Activated effector memory CD4-positive, alpha-beta T cell treated with anti-CD3 and anti-CD28 coated beads, Interleukin-2, amount 50 U/mL, for 16 hours (primary cell): ENCODE measurements around the gene FBXL7.

Experiments
- DNase-seq: peaks from one replicate; pipeline ENCODE4 v3.0.0-alpha.2; 2020

The FBXL7 gene

GRCh38 chr5:15506146-15506545, 6.2 kb downstream of the FBXL7 start:
- DNase-seq, result no peak

DNA sequence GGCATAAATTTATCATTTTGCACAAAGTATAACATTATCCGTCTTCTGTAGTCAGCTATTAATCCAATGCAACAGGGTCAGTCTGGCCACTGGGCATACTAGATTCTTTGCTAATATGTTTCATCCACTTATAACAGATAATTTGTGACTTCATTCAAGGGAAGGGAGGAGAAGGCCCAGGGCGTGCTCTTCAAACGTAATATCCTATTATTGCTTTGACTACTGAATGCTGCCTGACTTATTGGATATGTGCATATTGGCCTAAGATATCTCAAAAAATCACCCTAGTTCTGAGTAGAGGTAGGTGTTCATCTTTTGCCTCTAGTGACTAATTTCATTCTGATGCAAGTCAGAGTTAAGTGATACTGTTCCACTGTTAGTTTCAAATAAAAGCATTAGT, 6.9 kb downstream of the FBXL7 start:
- no peak for DNase-seq

GRCh38 chr5:15510092-15510491, 10.1 kb downstream of the FBXL7 start:
- no peak for DNase-seq

GRCh38 chr5:15510831-15511230, 10.9 kb downstream of the FBXL7 start:
- no peak for DNase-seq

- DNase-seq, result no peak
Measured at GRCh38 chr5:15513431-15513830, 13.5 kb downstream of the FBXL7 start.

GRCh38 chr5:15513911-15514310, 13.9 kb downstream of the FBXL7 start:
- no peak for DNase-seq

DNA sequence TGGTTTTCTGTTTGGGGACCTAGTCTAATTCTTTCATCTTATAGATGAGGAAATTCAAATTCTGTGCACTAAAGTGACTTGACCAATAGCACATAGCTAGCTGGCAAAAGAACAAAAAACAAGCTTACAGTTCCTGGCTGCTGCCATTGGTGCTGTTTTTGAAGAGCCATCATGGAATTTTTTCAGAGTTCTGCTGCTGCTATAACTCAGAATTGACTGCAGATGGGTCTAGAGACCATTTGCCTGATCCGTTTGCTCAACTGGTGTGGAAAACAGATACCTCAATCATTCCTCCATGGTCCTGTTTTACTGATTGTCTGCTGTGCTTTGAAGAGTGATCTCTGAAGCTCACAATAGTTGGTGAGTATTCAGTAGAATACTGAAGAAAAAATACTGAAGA, 15.2 kb downstream of the FBXL7 start:
- DNase-seq, result no peak

DNA sequence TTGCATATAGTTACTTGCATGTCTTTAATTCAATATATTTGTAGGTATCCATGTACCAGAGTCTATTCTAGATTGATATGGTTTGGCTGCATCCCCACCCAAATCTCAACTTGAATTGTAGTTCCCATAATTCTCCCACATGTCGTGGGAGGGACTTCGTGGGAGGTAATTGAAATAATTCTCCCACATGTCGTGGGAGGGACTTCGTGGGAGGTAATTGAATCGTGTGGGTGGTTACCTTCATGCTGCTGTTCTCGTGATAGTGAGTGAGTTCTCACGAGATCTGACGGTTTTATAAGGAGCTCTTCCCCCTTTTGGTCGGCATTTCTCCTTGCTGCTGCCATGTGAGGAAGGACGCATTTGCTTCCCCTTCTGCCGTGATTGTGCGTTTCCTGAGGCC, 16.5 kb downstream of the FBXL7 start:
- DNase-seq, result no peak

GRCh38 chr5:15518786-15519185, 18.8 kb downstream of the FBXL7 start:
- no peak for DNase-seq

DNA sequence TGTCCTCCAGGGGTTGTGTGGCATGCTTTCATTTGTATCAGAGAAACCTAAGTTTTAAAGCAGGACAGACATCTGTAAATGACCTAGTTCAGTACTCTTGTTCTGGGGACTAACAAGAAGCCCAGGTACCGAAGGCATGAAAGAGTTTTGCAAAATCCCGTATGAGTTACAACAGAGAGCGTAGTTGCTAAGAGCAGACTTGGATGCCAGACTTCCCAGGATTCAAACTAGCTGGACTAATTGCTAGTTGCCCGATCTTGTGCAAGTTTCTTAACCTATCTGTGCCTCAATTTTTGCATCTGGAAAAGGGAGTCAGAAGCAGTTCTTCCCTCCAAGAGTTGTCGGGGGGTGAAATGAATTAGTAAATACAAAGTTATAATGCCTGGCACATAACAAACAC, 20.9 kb downstream of the FBXL7 start:
- DNase-seq, result no peak

- no peak for DNase-seq
Measured at GRCh38 chr5:15521381-15522186, 21.6 kb downstream of the FBXL7 start.

GRCh38 chr5:15522187-15522520, 22.2 kb downstream of the FBXL7 start:
- DNase-seq, result no peak

DNA sequence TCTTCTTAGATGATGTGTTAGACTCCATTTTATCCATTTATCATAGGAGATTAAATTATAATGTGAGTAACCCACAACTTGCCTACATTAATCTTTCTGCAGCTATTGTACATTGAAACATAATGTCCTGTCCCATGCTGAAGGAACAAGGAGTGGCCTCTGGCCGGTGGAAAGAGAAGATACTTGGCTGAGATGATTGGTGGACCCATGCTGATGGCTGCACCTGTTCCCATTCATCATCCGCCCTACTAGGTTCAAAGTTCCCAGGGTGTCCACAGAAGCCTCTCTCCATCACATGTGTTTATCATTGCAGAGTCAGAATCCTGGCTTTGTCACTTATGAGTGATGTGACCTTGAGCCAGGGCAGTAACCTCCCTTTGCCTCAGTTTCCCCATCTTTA, 24.7 kb downstream of the FBXL7 start:
- DNase-seq, result no peak

GRCh38 chr5:15525703-15526275, 25.8 kb downstream of the FBXL7 start:
- DNase-seq, result no peak

GRCh38 chr5:15526413-15526812, 26.4 kb downstream of the FBXL7 start:
- no peak for DNase-seq

GRCh38 chr5:15528476-15528875, 28.5 kb downstream of the FBXL7 start:
- no peak for DNase-seq

- DNase-seq, result no peak
Measured at GRCh38 chr5:15529013-15529412, 29.0 kb downstream of the FBXL7 start.

- DNase-seq, result no peak
Measured at GRCh38 chr5:15529821-15530220, 29.8 kb downstream of the FBXL7 start.

GRCh38 chr5:15533129-15533893, 33.3 kb downstream of the FBXL7 start:
- no peak for DNase-seq

DNA sequence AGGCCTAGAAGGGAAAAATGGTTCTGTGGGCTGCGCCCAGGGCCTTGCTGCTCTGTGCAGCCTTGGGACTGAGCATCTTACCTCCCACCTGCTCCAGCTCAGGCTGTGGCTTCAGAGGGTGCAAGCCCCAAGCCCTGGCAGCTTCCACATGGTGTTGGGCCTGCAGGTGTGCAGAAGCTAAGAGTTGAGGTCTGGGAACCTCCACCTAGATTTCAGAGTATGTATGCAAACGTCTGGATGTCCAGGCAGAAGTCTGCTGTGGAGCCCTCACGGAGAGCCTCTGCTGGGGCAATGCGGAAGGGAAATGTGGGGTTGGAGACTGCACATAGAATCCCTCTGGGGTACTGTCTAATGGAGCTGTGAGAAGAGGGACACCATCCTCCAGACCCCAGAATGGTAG, 36.0 kb downstream of the FBXL7 start:
- no peak for DNase-seq

DNA sequence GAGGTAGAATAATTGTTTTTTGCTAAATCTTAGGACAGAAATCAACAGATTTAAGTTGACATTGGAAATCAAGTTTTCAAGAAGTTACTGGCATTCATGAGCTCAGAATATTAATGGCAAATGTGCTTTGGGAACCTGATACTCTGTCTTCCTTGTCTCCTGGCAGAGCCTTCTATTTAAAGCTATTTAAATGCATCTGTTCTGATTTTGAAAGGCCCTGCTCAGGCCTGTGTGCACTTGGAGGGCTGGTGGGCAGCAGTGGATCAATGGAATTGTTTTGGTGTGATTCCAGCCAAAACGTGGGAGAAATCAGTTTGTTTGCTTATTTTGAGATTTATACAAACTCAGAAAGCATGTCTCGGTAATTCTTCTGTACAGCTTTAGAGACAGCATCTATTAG, 38.5 kb downstream of the FBXL7 start:
- no peak for DNase-seq

- DNase-seq, result no peak
Measured at GRCh38 chr5:15539951-15540350, 40.0 kb downstream of the FBXL7 start.

DNA sequence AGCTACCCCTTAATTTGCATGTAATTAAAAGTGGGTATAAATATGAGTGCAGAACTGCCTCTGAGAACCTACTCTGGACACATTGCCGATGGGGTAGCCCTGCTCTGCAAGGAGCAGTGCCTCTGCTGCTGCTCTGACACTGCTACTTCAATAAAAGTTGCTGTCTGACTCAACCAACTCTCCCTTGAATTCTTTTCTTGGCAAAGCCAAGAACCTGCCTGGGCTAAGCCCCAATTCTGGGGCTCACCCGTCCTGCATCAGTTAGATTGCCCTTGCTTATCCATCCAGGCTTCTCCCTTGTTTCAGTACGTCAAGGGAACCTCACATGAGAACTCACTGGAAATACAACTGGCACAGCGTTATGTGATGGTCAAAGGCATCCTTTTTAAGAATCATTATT, 44.1 kb downstream of the FBXL7 start:
- DNase-seq, result no peak

DNA sequence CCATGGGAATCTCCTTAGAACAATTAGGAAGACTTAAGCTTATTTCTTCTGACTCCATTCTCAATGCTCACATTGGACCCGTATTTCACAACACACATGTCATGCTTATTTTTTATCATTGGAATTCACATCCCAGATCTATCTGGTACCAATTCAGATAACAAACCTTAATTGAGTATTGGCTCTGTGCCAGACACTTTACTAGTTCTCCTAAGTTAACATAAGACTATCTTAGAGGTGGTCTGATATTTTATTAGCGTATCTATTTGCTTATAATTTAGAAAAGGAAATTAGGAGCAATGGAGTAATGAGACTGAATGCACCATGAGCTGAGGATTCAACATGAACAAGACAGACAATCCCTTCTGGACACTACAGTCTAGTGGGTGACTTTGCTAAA, 45.1 kb downstream of the FBXL7 start:
- no peak for DNase-seq
